Adrenal gland (tissue), 5 donors: ENCODE data around the gene CBFA2T3.

ENCODE experiments used
- CTCF ChIP-seq, 6 experiments: fragments of 450-650 bp in 4 of 6; fragments of 200-600 bp in 2 of 6; sonication (generic) in 1 of 6; IDR thresholded peaks; 1 replicate in 5 of 6; 2 replicates in 1 of 6; pipeline versions ENCODE4 v1.5.1 to v1.8.0; 2016 to 2021; ENCODE audit warnings: antibody characterized with exemption in 6 of 6, mild to moderate bottlenecking in 2 of 6, moderate library complexity in 1 of 6
- POLR2A ChIP-seq, 2 donors: fragments of 450-650 bp; IDR thresholded peaks; one replicate each; pipeline ENCODE4 v1.6.1; 2017; ENCODE audit warnings: antibody characterized with exemption in 2 of 2, mild to moderate bottlenecking in 2 of 2, moderate library complexity in 1 of 2
- donor health status: DM: no; HTN: no; CAD: no.

GRCh38 chr16:88939972-88940861, 36.8 kb downstream of the CBFA2T3 start:
- TF ChIP-seq CTCF (IDR thresholded peaks at IDR 0.05), result no peak
- TF ChIP-seq POLR2A (IDR thresholded peaks at IDR 0.05), result no peak
